Measurements from ENCODE around the gene SFXN5.

Gene SFXN5

DNA sequence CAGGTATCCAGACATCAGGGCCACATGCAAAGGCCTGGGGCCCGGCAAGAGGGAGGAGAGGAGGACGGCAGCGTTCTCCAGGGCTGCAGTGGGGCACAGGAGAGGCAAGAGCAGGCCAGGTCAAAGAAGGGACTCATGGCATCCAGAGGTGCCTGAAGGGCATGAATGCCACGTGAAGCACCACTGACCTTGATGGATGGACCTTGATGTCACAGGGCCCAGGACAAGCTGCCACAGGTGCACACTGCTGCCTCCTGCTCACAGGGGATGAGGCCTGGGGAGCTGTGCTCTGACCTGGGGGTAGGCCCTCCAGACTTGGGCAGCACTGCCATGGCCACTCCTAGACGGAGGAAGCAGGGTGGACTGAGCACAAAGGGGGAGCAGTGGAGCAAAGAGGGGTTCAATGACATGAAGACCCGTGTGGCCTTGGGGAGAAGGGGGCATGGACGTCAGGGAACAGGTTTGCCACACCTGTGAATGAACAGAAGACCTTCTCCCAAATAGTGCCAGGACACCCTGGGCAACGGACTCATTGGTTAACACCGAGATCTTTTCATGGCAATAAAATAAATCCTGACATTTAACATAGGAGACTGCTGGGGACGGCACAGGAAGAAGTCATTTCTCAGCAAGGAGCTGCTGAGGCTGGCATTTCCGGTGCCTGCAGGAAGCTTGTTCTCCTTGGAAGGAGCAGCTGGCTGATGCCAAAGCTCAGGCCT lies 88.6 kb downstream of the SFXN5 start:
- FAIRE-seq (no peak), DNase-seq (ENCODE audit: insufficient read length, low spot score) (no peak)

DNA sequence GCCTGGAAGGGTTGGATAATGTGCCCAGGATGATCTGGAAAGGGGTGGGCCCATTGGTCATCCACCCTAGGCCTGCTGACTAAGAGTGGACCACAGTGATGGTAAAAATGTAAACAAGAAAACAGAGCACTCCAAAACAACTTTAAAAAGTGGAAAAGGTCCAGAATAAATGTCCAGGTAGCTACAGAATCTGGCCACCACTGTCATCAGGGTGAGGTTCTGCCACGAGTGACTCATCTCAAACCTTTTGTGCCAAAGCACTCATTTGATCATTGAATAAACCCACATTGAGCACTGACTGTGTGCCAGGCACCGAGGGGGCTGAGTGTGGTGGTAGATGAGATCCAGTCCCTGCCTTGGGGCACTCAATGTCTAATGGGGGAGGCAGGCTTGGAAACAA lies 89.3 kb downstream of the SFXN5 start:
- DNase-seq (ENCODE audit: insufficient read length, low spot score): no peak
- FAIRE-seq: no peak

DNA sequence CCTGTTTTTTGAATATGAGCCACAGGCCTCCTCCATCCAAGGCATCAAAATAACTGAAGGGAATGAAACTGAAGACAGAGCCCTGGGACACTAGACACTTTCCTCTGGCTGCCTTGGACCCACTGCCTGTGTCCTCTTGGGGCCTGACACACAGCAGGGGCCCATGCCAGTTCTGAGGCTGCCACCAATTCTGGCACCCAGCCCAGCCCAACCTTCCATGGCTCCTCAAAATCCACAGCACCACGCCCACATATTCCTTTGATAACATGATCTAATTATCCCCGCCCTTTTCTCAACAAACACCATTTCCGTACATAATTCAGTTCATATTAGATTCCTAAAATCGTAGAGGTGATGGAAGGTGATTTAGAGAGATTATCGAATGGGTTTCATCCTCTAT lies 90.0 kb downstream of the SFXN5 start:
- DNase-seq (ENCODE audit: insufficient read length, low spot score): no peak
- FAIRE-seq: no peak

DNA sequence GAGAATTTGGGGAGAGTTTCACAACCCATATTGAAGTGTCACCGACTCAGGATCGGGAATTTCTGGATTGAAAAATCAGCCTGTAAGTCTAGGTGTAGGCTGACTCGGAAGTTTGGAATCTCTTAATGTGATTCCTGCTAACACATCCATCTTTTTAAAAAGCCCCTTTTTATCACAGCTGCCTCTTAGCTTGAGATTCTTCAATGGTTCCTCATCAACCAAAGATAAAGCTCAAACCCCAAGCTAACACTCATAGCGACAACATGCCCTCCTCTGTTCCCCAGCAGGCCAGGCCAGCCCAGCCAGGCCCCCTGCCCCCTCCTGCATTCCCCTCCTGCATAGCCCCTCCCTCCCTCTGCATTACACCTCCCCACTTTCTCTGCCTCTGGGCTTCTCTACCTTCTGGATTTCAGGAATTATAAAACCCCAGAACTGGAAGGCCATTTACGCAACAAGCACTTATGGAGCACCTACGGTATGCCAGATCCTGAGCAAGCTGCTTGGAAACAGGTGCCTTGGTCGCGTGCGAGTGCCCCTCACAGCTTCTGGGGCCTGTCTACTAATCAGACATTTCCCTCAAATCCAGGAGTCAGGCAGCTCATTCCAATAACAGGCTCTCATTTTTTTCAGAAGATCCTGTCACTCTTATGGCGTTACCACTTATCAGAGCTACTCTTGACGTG lies 90.8 kb downstream of the SFXN5 start:
- DNase-seq (ENCODE audit: insufficient read length, low spot score) (no peak), FAIRE-seq (no peak)

DNA sequence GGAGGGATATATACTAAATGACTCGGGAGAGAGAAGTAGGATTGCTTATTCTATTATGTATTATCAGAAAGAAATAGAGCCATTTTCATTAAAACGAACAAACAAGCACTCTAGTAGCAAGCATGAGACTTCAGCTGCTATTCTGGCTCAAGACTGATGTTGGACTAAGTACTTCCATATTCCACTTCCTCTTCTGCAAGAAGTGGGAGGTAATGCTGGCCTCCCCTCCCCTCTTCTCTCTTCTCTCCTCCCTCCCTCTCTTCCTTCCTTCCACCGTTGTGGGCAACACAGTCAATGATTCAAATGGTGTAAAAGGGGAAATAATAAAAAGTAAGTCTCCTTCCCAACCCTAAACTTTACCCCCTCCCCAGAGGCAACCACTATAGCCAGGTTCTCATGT lies 91.6 kb downstream of the SFXN5 start:
- DNase-seq (ENCODE audit: insufficient read length, low spot score) (no peak), FAIRE-seq (no peak)

DNA sequence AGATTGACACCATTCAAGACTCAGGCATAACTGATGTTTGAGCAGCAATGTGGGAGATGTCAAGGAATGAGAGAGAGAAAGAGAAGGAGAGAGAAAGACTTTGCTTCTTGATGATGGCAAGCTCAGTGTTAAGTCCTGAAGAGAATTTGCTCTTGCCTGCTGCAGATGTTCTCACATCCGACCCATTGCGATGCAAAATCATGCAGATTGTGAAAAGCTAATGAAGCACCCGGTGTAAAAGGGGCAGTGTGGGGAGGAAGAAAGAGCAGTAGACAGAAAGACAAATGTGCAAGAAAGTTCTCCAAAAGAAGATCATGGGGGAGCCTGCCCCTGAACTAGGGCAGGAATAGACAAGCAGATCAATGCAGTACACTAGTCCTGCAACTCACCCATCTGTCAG lies 96.5 kb downstream of the SFXN5 start:
- no peak for FAIRE-seq
- no peak for DNase-seq (ENCODE audit: insufficient read length, low spot score)

DNA sequence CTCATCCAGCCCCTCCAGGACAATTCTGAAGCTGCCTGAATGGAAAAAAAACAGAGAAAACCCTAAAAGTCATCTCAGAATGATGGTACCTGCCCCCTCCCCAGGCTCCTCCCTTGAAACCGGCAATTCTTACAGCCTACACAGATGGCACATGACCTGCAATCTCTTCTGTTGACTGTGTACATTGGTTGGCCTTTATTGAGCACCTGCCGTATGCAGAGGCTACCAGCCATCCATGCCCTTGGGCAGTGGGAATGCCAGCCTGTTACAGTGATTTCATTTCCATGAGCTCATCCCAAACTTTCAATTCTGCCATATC lies 97.1 kb downstream of the SFXN5 start:
- FAIRE-seq: no peak
- DNase-seq (ENCODE audit: insufficient read length, low spot score): no peak

DNA sequence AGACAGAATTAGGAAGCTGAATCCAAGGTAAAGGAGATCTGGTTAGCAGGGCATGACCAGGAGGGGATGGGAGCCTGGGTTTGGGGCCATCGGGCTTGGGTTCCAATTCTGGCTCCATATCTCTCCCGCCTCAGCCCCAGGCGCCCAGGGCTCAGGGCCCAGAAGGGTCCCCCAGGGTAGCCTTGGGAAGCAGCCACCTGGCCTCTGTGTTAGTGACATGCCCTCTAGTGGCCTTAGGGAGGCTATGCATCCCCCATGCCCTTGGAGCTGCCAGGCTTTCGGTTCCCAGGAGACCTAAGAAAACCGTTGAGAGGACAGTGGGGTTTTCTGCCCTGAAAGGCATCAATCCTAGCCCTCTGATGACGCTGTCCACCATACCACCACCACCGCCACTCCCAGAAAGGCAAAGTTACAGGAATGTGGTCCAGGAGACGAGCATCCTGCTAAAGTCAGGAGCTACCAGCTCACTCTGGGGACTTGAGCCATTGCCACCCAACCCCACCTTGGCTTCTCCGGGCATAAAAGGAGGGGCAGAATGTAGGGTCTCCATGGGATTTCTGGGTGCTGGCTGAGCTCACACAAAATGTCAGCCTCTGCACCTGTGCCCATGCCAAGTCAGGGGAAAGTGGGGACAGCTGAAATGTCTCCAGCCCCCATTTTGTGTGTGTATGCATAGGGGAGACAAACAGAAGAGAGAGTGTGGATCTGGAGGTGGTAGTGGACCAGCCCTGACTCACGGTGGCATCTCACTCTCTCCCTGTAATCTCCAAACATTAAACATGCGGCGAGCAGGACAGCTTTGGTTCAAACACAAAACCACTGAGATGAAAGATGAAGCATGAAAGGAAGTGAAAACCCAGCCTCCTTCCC lies 97.7 kb downstream of the SFXN5 start:
- FAIRE-seq (peak; percentile 92), DNase-seq (ENCODE audit: insufficient read length, low spot score) (peak; percentile 65)

DNA sequence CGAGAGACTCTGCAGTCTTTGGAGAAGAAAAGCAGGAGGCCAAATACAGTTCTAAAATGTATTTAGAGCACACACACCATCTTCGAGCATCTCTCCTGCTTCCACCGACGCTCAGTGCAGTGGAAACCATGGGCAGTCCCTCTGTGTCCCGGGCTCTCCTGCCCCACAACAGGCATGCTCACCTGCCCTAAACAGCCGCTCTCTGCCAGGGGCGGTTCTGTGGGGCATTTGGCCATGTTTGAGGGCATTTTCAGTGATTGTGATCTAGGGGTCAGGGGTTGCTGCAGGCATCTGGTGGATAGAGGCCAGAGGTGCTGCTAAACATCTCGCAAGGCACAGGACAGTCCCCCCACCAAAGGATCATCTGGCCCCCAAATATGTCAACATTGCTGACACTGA lies 98.4 kb downstream of the SFXN5 start:
- no peak for DNase-seq (ENCODE audit: insufficient read length, low spot score)
- no peak for FAIRE-seq

DNA sequence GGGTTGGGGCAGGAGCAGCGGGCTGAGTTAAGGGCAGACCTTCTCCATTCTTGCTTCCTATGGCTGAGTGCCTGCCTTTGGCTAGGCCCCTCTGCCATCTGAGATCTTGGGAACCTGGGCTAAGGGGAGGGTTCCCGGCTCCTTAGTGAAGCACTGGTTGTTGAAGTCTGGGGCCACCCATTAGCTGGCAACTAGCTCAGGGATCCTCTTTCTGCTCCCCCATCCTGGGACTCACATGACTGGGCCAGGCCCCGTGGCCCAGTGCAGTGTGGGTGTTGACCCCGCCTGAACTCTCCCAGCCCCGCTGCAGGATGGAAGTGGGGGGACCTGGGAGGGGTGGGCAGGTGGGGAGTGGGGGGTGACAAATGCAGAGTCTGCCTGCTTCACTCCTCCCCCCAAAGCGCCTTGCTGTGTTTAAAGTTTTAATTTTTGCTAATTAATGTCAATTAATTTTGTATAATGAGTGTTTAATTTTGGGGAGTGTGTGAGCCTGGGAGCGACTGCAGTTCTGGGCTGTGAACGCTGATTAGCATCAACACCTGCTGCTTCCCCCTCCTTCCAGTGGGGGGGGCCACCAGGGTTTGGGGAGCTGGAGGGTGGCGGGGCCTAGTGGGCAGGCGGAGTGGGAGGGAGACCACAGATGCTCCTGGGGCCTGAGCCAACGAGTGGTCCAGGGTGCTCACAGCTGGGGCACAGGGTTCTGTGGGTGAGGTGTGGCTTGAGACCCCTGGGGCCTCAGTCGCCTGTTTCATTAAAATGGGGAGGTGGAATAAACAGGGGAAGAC lies 99.0 kb downstream of the SFXN5 start:
- FAIRE-seq: no peak
- DNase-seq (ENCODE audit: insufficient read length, low spot score): no peak

DNA sequence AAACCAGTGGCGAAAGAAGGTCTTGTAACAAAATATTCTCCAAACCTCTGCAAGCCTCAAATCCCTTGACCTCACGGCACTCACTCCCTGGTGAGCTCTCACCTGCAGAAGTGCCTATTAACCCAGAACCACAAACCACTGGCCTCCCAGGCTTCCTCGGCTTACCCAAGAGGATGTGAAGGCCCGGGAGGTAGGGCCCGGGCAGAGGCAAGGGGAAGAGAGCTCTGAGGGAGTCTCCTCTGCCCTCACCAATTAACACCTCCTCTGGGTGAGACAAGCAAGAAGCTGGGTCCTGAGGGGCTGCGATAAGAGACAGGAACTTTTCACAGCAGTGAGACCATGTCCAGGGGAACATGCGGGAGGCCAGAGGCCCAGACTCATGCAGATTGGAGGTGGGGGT lies 100.5 kb downstream of the SFXN5 start:
- DNase-seq (ENCODE audit: insufficient read length, low spot score) (no peak), FAIRE-seq (no peak)

DNA sequence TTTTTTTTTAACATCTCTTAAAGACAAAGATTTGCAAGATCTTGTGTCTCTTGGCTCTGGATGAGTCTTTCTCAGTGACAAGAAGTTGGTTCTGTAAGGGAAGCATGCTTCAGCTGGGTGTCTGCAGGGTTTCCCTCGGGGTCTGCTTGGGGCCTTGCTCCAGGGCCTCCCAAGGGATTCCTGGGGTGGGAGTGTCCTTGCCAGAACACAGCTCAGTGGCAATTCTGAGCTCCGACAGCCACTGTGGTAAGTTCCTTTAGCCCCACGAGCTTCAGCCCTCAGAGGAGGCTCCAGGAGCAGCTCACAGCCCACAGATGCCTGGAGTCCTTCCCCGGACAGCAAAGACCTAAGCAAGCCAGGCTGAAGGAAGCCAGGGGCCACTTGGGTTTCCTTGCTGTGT lies 101.8 kb downstream of the SFXN5 start:
- DNase-seq (ENCODE audit: insufficient read length, low spot score) (no peak), FAIRE-seq (no peak)

DNA sequence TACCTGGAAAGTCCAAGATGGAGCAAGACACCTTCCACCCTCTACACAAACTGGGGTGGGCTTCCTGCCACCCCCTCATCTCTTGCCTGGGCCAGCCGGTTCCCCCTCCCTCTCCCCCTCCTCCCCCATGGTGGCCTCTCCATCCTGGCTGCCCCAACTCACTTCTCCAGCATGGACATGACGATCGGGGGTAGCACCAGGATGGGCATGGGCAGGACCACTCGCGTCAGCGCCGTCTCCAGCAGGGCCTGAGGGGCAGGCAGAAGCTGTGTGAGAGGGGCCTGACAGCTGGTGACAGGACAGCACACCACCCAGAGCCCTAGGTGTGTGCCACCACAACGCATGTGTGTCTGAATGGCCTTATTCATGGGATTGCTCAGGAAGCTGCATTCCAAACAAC lies 103.2 kb downstream of the SFXN5 start:
- FAIRE-seq (no peak), DNase-seq (ENCODE audit: insufficient read length, low spot score) (no peak)

DNA sequence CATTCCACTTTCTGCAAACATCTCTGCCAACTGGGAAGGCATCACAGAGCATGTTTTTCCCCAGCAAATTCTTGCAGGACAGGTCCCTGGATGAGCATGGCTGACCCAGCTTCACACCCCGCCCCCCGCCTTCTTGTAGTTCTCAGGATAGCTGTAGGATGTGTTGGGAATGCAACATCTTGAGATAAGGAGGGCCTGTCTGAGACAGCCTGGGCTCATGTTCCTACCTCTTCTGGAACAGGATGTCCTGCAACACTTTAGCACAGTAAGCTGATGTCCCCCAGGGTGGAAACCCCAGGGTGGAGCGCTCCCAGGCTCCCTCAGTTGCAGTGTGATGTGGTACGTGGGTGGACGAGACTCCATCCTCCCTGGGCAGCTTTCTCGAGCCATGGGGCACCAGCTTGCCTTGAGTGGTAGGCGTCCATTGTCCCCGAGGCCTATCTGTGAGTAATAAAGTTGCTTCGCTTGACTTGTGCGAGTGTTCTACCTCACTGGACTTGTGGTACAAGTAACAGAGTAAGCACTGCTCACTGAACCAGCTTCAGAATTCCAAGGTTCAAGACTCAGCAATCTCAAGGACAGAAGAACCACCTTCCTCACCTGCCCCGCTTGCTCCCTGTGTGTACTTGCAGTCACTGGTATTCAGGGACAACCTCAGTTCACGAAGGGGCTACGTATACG lies 105.6 kb downstream of the SFXN5 start:
- DNase-seq (ENCODE audit: insufficient read length, low spot score) (no peak), FAIRE-seq (no peak)

DNA sequence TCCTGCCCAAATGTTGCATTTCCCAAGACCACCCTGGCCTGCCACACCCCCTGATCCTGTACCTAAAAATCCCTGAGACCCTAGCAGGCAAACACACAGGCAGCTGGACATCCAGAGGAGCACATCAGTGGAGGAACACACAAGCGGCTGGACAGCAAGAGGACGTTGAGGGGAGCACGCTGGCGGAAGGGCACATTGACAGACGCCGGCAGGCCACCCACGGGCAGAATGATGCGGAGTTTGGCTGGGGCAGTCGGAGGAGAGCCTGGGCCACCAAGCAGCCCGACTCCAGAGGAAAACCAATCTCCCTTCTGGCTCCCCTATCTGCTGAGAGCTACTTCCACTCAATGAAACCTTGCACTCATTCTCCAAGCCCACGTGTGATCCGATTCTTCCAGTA lies 106.5 kb downstream of the SFXN5 start:
- no peak for DNase-seq (ENCODE audit: insufficient read length, low spot score)
- no peak for FAIRE-seq

DNA sequence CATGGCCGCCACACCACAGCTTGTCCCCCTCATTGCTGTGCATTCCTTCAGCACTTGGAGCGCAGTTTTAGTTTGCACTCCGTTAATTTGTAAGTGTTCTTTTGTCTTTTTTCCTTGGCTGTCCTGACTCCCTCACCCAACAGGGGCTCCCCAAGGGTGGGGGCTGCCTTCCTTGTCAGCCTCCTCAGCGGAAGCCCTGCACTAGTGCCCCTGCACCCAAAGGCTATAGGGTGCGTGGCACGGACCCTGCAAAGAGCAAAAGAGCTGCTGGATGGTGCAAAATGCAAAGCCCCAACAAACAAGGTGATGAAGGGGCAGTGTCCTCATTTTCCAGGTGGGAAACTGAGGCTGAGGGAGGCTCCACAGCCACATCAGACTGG lies 107.4 kb downstream of the SFXN5 start:
- no peak for FAIRE-seq

DNA sequence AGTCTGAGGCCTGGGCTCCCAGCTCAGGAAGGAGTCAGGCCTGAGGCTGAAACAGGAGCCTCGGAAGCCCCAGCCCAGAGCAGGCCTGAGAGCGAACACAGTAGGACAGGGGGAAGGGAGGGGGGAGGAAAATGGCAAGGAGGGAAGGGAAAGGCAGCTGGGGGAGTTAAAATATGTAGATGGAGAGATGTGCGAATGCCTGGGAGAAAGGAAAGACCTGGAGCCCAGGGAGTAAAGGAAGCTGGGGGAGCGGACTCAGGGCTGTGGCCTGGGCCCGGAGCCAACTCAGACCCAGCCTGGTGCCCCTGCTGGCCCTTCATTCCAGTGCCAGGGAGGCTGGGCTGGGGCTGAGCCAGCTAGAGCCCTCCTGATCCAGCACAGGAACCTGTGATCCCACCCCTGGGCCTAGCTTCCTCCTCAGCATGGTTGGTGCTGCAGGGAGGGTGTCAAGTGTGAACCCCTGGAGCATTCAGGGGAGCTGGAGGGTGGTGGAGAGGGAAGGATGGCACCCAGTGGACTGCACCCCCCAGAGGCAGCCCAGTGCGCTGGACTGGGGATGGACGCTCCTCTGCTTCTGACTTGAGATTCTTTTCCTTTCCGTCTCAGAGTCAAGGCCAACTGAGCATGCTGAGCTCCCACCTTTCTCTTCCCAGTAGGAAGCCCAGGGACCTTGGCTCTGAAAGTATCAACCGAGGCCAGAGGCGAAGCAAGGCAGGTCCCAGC lies 107.9 kb downstream of the SFXN5 start:
- FAIRE-seq: no peak
- no peak for DNase-seq (ENCODE audit: insufficient read length, low spot score)

More for the DNA sequence above, 107.4 kb downstream of the SFXN5 start:
- DNase-seq (ENCODE audit: insufficient read length, low spot score): no peak

DNA sequence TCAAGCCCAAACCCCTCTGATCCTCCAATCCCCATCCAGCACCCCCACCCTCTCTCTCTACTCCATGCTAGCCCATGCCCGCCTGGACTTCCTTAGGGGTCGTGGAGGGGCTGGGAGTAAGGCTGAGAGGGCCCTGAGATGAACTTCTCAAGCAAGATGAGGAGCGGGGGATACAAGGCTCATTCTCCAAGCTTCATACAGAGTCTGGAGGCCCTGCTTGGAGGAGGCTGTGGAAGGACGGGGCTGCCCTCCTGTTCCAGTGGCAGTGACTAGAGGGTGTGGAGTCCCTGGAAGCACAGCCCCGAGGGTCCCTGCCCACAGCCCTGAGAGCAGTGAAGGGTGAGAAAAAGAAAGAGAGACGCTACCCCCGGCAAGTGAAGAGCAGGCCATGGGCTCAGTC lies 108.6 kb downstream of the SFXN5 start:
- FAIRE-seq (no peak), DNase-seq (ENCODE audit: insufficient read length, low spot score) (no peak)

DNA sequence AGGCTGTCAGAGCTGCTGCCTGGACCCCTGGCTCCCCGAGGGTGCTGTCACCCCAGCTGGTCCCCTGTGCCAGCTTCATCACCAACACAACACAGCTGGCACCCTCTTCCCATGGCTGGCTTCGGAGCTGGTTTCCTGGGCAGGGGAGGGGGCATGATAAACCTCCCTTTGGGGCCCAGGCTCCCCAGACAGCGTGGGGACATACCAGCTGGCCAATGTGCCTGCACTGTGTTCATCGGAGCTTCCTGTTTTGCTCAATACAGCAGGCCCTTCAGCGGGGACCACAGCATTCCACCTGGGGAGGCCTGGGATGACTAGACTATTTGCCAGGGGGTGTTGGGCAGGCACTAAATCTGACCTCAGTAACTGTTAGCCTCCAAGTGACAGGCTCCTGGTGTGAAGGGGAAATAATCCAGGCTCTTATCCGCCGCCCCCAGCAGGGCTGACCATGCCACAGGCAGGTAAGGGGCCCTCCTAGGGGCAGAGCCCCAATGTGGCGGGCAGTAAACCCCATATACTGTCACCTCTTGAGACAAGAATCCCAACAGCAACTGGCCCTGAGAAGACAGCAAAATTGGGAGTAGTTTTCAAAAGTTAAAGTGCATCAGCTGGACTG lies 109.6 kb downstream of the SFXN5 start:
- FAIRE-seq (no peak), DNase-seq (ENCODE audit: insufficient read length, low spot score) (no peak)

Data from GM19239 (cell line).